HG03565 (cell line): Measurements from ENCODE around the gene TOR3A.
"Not testable (repeated sequence)": the region's sequence is repeated elsewhere in the genome, so short reads cannot be mapped to it uniquely, and the experiment has no call there.

Experiments used
- ATAC-seq: cut with Tn5 transposase; IDR thresholded peaks from one replicate; pipeline ENCODE4 v1.9.1; 2021; ENCODE audit warnings: mild to moderate bottlenecking, moderate library complexity; ENCODE audit not compliant: unreplicated experiment

Gene TOR3A, protein sequence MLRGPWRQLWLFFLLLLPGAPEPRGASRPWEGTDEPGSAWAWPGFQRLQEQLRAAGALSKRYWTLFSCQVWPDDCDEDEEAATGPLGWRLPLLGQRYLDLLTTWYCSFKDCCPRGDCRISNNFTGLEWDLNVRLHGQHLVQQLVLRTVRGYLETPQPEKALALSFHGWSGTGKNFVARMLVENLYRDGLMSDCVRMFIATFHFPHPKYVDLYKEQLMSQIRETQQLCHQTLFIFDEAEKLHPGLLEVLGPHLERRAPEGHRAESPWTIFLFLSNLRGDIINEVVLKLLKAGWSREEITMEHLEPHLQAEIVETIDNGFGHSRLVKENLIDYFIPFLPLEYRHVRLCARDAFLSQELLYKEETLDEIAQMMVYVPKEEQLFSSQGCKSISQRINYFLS

DNA sequence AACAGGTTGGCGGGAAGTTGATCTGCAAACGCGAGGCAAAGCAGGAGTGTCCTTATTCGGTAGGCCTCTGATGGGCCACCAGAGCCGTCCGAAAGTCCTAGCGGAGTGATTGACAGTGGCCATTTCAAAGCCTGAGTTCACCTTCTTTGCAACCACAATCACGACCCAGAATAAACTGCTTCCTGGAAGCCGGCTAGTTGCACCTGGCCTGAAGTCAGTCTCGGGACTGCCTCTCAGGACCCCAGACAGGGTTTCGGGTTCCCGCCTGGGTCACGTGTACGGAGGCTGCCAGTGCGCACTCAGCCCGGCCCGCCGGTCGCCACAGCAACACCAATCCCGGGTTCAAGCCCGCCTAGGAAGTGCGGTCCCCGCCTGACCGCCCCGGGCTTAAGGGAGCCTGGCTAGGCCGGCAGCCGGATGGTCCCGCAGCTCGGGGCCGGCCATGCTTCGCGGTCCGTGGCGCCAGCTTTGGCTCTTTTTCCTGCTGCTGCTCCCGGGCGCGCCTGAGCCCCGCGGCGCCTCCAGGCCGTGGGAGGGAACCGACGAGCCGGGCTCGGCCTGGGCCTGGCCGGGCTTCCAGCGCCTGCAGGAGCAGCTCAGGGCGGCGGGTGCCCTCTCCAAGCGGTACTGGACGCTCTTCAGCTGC is at the start of gene TOR3A:
TOR3A (plus strand) TSS at position 384 of the 646 bp plus-strand sequence; CDS start at position 443, 59 bp downstream.
- peak; percentile 86 for ATAC-seq

DNA sequence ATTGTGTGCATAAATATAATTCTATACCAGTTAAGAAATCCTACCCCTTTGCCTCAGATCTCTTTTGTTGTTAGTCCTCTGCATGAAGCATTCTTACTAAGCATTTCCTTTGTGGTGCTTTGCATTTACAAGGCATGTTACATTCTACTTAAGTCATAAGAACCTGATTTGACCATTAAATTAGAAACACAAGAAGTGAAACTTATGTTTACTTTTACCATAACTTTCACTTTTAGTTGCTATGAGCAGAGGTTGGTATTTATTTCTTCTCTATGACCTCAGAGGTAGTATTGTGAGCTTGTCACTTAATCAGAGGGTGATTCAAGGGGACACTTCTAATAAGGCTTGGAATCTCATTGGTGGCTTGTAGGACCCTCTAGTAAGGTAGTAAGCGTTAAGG is 47.1 kb upstream of the TOR3A start:
- ATAC-seq, result peak; percentile 91

DNA sequence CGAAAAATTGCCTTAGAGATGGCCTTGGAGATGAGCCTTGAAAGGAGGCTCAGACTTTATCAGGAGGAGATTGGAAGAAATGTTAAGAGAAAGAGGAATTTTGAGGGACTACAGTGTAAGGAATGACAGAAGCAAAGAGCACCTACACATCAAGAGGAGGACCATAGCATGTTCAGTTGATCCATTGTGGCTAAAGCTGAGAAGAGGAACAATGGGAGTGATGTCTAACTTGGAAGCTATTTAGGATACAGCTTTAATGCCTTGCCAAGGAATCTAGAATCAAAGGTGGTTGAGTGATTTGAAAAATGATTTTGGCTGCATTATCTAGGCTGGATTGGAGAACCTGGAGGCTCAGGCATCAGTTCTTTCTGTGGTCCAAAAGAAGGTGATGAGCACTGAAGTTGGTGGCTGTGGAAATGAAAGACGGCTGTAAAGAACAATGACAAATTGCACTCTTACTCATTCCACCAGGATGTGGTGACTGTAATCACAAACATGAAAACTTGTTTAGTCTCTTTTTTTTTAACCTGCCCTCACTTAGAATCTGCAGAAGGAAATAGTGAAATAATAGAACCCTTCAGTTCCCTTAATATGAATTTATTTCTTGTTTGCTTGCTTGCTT is 44.9 kb upstream of the TOR3A start:
- ATAC-seq, result no peak

DNA sequence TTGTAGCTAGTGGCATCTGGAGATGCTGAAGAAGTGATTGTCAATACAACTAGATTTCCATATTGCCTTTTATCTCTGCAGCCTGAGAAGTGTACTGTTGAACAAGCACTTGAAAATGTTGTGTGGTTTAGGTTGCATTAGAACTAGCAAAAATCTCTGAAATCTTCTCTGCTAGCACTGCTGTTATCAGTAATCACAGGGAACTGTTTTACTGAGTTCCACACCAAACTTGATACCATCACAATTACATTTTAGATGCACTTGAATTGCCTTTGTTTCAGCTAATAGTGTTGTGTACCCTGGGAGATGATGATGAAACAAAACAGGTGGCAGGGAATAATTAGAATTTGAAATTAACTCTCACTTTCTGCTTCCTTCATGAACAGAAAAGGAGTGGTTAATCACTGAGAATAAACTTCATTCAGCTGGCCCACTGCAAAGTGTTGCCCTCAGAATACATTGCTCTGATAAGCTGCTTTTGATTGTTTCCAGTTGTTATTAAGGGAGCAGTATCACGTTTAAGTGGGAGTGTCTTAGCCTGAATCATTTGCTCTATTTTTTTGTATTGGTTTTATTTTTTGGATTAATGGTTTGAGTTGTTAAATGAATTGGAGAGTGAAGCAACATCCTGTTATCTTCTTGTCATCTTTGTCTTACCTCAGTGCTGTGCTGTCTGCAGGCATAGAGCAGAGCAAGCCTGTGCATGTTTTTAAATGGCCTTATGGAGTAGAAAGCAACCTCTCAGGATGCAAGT is 43.2 kb upstream of the TOR3A start:
- no peak for ATAC-seq

DNA sequence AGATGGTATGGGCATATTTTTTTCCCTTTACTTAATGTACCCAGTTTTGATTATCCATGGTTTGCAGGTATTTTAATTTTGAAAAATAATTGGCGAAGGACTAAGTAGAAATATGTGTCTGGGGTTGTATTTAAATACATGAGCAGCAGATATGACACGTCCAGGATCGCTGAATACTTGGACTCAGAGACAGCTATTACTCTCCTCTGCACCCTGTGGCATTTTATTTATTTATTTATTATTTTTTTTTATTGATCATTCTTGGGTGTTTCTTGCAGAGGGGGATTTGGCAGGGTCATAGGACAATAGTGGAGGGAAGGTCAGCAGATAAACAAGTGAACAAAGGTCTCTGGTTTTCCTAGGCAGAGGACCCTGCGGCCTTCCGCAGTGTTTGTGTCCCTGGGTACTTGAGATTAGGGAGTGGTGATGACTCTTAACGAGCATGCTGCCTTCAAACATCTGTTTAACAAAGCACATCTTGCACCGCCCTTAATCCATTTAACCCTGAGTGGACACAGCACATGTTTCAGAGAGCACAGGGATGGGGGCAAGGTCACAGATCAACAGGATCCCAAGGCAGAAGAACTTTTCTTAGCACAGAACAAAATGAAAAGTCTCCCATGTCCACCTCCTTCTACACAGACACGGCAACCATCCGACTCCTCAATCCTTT is 42.2 kb upstream of the TOR3A start:
- not testable (repeated sequence) for ATAC-seq

DNA sequence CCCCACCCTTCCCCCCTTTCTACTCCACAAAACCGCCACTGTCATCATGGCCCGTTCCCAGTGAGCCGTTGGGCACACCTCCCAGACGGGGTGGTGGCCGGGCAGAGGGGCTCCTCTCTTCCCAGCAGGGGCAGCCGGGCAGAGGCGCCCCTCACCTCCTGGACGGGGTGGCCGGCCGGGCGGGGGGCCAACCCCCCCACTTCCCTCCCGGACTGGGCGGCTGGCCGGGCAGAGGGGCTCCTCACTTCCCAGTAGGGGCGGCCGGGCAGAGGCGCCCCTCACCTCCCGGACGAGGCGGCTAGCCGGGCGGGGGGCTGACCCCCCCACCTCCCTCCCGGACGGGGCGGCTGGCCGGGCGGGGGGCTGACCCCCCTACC is 41.7 kb upstream of the TOR3A start:
- not testable (repeated sequence) for ATAC-seq

DNA sequence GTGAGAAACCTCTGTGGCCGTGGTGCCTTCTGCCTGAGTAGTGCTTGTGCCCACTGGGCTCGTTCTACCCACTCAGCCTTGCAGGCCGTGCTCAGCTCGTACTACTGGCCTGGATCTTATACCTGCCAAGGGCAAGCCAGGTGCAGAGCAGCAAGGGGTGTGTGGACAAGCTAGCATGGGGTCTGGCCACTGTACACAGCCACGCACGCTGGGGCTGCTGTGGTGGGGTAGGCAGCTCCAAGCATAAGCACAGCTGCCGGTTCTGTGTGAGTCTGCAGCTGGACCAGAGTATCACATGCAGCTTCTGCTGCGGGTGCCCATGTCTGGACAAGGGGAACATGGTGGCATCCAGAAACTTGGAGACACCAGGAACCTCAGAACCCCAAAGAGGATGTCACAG is 39.8 kb upstream of the TOR3A start:
- ATAC-seq, result no peak

DNA sequence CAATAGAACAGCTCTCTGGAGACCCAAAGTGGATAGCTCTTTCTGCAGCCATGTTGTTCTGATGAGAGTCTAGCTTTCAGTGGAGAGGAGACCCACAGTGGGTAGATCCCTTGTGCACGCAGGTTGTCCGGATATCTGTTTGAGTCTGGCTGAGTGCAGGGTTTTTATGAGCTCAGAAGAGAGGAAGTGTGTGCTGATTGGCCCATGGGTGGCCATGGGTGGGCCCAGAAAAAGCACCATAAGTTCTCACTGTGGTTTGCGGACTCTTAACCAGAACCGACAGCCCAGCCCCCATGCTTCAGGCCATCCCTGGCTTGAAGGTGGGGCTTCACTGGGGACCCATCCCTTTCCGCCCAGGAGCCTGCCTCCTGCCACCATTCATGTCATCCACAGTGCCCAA is 39.2 kb upstream of the TOR3A start:
- ATAC-seq, result no peak

DNA sequence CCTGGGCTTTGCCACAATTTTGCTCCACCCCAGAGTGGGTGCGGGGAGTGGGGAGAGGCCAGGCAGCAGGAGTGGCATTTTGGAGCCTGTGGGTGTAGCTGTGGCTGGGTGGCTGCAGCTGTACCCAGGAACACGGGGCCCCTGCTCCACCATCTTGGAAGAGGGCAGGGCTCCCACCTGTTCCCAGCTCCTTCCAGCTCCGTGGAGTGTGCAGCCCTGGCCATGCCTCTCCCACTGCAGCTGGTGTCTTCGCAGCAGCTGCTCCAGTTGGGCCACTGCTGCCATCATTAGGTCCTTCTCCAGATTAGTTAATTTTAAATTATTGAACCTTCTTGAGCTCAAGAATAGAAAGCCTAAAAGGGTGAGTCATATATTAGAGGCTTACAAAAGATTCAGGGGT is 38.6 kb upstream of the TOR3A start:
- no peak for ATAC-seq

DNA sequence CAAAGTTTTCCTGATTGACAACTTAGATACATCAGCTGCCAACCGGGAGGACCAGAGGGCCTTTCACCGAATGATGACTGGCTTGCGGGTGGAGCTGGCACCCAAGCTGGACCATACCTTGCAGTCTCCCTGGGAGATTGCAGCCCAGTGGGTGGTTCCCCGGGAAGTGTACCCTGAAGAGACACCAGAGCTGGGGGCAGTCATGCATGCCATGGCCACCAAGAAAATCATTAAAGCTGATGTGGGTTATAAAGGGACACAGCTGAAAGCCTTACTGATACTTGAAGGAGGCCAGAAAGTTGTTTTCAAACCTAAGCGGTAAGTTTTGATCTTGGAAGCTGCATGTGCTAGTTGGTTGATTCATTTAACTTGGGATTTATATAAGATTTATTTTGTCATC is 38.0 kb upstream of the TOR3A start:
- no peak for ATAC-seq

DNA sequence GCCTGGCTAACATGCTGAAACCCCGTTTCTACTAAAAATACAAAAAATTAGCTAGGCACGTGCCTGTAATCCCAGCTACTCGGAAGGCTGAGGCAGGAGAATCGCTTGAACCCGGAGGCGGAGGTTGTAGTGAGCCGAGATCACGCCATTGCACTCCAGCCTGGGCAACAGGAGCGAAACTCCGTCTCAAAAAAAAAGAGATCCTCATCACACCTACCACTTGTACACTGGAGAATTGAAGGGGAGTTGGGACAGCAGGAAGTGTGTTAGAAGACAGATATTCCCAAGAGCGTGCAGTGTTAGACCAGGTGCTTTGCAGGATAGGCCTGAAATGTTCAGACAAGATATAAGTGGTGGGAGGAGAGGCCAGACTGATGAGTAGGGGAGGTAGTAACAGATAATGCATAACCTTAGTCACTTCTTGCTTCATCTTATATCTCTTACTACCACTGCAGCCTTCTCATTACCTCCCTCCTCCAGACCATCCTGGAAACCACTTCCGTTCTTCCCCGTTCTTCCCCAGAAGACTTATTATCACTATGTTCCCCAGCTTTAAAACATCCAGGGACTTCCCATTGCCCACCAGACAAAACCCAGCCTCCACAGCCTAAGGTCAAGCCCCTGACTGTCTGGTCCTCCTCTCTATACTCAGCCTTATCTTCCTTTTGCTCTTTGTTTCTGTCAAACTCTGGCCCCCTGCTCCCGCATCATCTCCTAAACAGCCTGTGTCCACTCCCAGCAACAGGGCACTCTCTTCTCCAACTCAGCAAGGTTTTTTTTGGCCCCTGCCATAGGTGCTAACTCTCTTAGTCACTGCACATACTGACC is 34.8 kb upstream of the TOR3A start:
- ATAC-seq, result no peak

DNA sequence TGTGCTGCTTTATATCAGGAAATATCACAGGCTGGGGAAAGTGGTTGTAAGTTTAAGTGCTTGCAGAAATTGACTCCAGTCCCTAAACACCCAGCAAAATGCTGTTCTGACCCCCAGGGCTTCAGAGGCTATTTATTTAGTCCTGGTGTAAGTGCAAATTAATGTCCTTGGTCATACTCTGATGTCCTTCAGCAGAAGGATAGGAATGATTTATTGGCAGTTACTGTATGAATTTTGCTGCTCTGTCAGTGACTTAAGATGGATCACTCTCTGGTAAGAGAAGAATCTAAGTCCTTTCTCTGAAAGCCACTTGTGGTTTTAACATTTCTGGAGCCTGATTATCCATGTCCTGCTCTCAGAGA is 34.3 kb upstream of the TOR3A start:
- no peak for ATAC-seq

DNA sequence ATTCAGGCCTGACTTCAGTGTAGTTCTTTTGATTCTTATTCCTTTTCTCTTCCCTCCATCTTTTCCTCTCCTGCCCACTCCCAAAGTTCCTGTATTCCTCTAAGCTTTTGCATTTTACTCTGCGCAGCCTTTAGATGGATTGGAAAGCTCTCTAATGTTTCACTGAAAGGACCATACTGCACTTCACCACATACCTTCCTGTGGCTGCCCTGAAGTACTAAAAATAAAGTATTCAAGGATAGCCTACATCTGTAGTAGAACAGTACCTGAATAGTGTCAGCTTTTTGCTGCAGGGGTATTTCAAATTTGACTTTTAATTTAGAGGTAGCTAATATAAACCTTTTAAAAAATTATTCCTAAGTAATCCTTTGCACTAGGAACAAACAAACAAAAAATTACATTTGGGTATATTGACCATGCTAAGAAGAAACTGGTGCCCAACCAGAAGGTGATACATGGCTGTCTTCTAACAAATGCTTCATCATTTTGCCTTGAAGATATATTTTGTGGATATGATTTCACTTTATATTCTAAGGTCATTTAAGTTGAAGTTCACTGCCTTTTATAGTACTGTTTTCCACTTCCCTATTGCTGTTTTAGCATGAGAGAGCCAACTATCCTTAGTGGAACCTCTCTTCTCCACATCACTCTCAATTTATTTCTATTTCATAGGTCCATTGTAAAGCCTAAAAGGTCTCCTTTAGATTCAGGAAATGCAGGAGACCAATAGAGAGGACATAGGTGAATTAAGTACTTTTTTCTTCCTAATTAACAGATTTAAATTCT is 33.3 kb upstream of the TOR3A start:
- no peak for ATAC-seq

DNA sequence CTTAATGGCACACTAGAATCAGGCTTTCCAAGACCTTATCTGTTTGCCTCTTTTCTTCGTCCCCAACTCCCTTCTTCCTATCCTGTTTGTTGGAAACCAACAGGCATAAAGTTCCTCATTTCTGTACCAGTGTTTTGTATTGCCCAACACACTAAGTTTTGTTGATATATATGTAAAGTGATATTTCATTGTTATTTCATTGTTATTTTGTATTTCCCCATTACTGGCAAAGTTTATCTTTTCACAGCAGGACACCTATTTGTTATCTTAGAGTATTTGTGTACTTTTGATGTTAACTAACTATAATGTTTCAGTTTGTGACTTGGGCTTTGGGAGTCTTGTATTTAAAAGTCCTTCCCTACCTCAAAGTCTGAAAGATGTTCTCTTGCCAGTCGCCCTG is 29.1 kb upstream of the TOR3A start:
- no peak for ATAC-seq

DNA sequence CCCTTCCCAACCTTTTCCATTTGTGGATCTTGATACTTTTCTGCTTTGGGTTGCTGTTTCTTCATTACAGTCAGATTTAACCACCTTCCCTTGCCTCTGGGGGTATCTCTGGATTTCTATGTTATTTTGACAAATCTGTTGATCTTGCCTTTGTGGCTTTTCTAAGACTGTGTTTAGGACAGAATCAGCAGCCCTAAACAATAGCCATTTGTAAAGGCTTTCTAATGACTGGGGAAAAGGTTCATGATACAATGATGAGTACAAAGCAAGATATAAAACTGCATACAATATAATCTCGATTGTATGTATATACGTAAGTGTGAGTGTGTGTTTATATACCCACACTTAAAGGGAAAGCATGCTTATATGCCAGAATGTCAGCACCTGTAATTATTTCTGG is 28.4 kb upstream of the TOR3A start:
- no peak for ATAC-seq

DNA sequence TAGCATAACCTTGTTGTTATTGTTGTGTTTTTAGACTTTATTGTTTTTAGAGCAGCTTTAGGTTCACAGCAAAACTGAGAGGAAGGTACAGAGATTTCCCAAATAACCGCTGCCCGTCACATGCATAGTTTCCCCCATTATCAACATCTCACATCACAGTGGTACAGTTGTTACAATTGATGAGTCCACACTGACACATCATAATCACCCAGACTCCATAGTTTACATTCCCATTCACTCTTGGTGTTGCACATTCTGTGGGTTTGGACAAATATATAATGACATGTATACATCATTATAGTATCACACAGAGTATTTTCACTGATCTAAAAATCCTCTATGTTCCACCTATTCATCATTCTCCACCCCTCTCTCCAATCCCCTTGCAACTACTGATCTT is 25.9 kb upstream of the TOR3A start:
- no peak for ATAC-seq

DNA sequence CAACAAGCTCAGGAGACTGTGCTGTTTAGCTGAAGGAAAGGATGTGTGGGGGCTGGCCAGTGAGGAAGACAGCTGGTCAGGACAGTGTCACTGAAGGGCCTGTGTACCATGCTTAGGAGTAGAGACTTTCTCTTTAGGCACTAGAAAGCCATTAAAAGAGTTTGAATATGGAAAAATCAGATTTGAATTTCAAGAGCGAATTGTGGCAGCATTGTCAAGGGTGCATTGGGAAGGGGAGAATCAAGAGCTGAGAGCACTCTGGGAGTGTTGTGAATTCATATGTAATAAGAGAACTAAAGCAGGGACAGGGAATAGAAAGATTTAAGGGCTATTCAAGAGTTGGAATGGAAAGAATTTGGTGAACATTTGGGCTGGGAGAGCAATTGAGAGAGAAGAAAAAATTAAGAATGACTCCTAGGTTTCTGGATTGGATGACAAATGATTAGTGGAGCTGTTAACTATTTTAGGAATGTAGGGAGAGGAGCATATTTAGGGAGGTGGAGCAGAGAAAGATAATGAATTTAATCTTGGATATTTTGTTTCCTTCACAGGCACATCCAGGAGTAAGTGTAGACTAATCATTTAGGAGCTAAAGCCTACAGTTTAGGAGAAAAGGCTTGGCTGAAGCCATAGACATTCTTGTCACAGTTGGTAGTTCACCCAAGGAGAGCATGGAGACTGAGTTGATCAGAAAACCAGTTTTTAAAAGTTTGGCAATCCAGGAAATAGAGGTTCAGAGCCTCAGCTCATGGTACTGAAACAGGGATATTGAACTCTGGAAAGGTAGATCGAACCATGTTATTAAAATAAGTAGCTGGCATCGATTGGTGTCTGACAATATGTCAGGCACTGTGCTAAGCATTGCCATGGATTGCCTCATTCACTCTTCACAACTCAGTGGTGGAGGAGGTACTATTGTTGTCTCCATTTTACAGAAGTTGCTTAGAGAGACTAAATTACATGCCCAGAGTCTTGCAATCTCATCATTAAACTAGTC is 23.1 kb upstream of the TOR3A start:
- ATAC-seq, result no peak
